Spleen (tissue), 11 donors: ENCODE data around the gene BCL11B. TPM values are rescaled to one million over a fixed set of nuclear protein-coding genes. Genes with fewer than 3 reads are reported as not detected.

Source experiments
- DNase-seq: peaks from one replicate; pipeline ENCODE4 v3.0.0-alpha.2; 2020
- H3K27ac ChIP-seq, 8 donors: fragments of 200-600 bp; sonication (generic) in 7 of 8; 1 replicate in 4 of 8; 2 replicates in 4 of 8; pipeline versions ENCODE4 v1.5.0 to v1.8.0; 2016 to 2021; ENCODE audit warnings: inconsistent platforms in 4 of 8, mild to moderate bottlenecking in 4 of 8, moderate library complexity in 1 of 8
- H3K27me3 ChIP-seq, 7 donors: fragments of 200-600 bp; sonication (generic) in 6 of 7; replicated peaks in 1 of 7; 1 replicate in 4 of 7; 2 replicates in 3 of 7; pipeline versions ENCODE4 v1.5.0 to v1.8.0; 2016 to 2021; ENCODE audit warnings: inconsistent platforms in 3 of 7, mild to moderate bottlenecking in 1 of 7
- H3K36me3 ChIP-seq, 6 donors: fragments of 200-600 bp; sonication (generic) in 5 of 6; 1 replicate in 4 of 6; 2 replicates in 2 of 6; pipeline versions ENCODE4 v1.5.0 to v1.8.0; 2016 to 2021; ENCODE audit warnings: inconsistent platforms in 2 of 6
- H3K4me1 ChIP-seq, 6 donors: fragments of 200-600 bp; sonication (generic) in 5 of 6; 1 replicate in 3 of 6; 2 replicates in 3 of 6; pipeline versions ENCODE4 v1.5.0 to v1.8.0; 2016 to 2021; ENCODE audit warnings: inconsistent platforms in 3 of 6
- H3K4me3 ChIP-seq, 8 donors: fragments of 200-600 bp; sonication (generic) in 7 of 8; 1 replicate in 4 of 8; 2 replicates in 4 of 8; pipeline versions ENCODE4 v1.5.0 to v1.8.0; 2016 to 2021; ENCODE audit warnings: inconsistent platforms in 4 of 8, mild to moderate bottlenecking in 4 of 8, moderate library complexity in 2 of 8
- H3K9me3 ChIP-seq, 8 donors: fragments of 200-600 bp; sonication (generic) in 7 of 8; 1 replicate in 4 of 8; 2 replicates in 4 of 8; pipeline versions ENCODE4 v1.5.0 to v1.8.0; 2016 to 2021; ENCODE audit warnings: inconsistent platforms in 4 of 8
- CTCF ChIP-seq, 11 experiments: fragments of 200-600 bp in 7 of 11; fragments of 450-650 bp in 4 of 11; sonication (generic) in 4 of 11; IDR thresholded peaks in 8 of 11; conservative IDR thresholded peaks in 3 of 11; 1 replicate in 7 of 11; 2 replicates in 4 of 11; pipeline versions ENCODE4 v1.4.0 to v1.8.0; 2016 to 2021; ENCODE audit warnings: antibody characterized with exemption in 11 of 11, inconsistent platforms in 4 of 11, mild to moderate bottlenecking in 1 of 11
- POLR2A ChIP-seq, 3 donors: fragments of 450-650 bp; IDR thresholded peaks; one replicate each; pipeline ENCODE4 v1.5.1; 2017; ENCODE audit warnings: antibody characterized with exemption in 3 of 3, mild to moderate bottlenecking in 1 of 3
- POLR2AphosphoS5 ChIP-seq, 3 donors: sonication (generic); formaldehyde crosslinking; IDR thresholded peaks; one replicate each; pipeline ENCODE4 v1.5.1; 2017; ENCODE audit warnings: antibody characterized with exemption in 3 of 3
- WGBS, 5 donors: extraction: QIAGEN DNeasy Blood & Tissue Kit in 3 of 5; methylation state at CpG; one replicate each; pipeline versions ENCODE4 v1.1.5 to v1.1.7; 2013 to 2018; 5-methylcytosine and 5-hydroxymethylcytosine counted together
- intact Hi-C: fragments of 100-400 bp; cut with DNase I; formaldehyde crosslinking; loops from one replicate; pipeline ENCODE4 v1.15.0; 2023; ENCODE audit warnings: low total_unique reads
- polyA plus RNA-seq, 3 donors: library from polyadenylated mRNA; stranded (reverse); fragments of 200-250 nt; gene quantifications; one replicate each; pipeline ENCODE4 v1.2.1, GENCODE V29; 2013
- total RNA-seq, 7 donors: library from RNA; depleted of rRNA in 3 of 7; stranded (reverse); fragments of >200 nt in 3 of 7; fragmentation: NEBNext Ultra II Directional in 4 of 7; extraction: Animal tissue kit (Norgen Biotek cat#: 25700) in 4 of 7; gene quantifications; one replicate each; pipeline versions ENCODE4 v1.1.0 to v1.2.1, GENCODE V29; 2016 to 2021
- donor health status: healthy with polysubstance abuse.
- donor health status: DM: no; HTN: no; CAD: no; lungs with moderate emphysema.
- donor health status: DM: no; HTN: no; CAD: no.
- donor health status: Bipolar disorder and iron deficiency.
- donor health status: healthy.
- donor health status: DM: no; HTN: no; CAD: no.
- donor health status: DM: yes; HTN: yes; CAD: no.

The BCL11B gene
- total and polyA plus RNA-seq, 10 donors, result 0.74 to 21.1 (median 11.4) TPM

DNA sequence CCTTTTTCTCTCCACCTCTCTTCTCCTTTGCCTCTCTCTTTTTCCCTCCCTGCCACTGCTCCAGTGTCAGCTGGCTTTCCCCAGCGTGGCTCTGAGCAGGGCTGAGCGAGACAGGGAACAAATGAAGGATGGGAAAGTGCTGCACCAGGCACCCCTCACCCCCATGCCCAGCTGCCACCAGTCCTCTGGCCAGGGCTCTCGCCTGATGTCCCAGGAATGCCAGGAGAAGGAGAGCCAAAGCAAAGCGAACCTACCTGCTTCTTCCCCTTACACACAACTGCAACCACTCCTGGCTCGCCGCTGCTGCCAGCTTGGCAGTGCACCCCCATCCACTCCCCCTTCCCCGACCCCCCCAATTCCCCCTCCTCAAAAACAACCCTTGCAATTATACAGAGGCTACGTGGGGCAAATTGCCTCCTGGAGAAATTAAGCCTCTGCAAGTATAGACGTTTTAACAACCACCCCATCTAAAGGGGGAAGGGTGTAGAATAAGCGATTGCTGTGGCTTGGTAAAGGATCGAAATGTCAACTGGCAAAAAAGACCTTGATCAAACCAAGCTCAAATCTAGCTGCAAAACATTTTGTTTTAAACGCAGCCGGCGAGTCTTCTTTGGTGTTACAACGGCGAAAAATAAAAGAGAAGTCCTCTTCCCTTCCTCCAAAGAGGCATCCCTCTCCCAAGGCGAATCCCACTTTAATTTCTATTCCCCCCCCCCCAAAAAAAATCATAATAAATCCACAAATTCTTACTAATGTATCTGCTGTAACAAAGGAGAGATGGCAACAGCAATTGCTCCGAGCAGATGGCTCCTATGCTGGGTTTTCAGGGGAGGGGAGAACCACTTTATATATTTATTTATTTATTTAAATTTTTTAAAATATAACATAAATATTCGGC lies 2.9 kb downstream of the BCL11B start:
- H3K27me3 ChIP-seq, result peaks cover 5 to 100% (median 88%) of the 10 kb centered on the region in 7 donors

GRCh38 chr14:99267837-99268781 lies 3.9 kb downstream of the BCL11B start:
- 23 to 29% (median 27%) methylated on average over 16 of the region's 16 CpGs for WGBS, 5 donors
- Histone ChIP-seq H3K36me3 (no peaks in the 10 kb centered on the region), H3K4me1 (peaks cover 8 to 76% (median 41%) of the 10 kb centered on the region in 6 donors), H3K27me3 (peaks cover 2 to 100% (median 85%) of the 10 kb centered on the region in 7 donors), H3K27ac (peak overlapping the region; percentile 13 to 93 (median 78)), H3K4me3 (peak overlapping the region in 7 of 8 donors; percentile 5 to 75 (median 44)), H3K9me3 (no peaks in the 10 kb centered on the region)
- DNase-seq, result no peak
- TF ChIP-seq POLR2A (IDR thresholded peaks at IDR 0.05) (no peak), POLR2AphosphoS5 (IDR thresholded peaks at IDR 0.05) (no peak), CTCF (IDR thresholded peaks at IDR 0.05 in 8 of 11, conservative IDR thresholded peaks at IDR 0.05 in 3 of 11) (no peak)
- intact Hi-C loops, result no loop called here

More for the DNA sequence above, 2.9 kb downstream of the BCL11B start:
- H3K36me3 ChIP-seq, result no peaks in the 10 kb centered on the region
- intact Hi-C loops, result no loop called here
- no peak for DNase-seq
- peak overlapping the region; percentile 37 to 75 (median 44) for H3K4me3 ChIP-seq
- WGBS, 5 donors, result 4 to 12% (median 9%) methylated on average over 19 of the region's 19 CpGs
- TF ChIP-seq POLR2A (IDR thresholded peaks at IDR 0.05), result no peak
- TF ChIP-seq POLR2AphosphoS5 (IDR thresholded peaks at IDR 0.05), result peak in 1 of 3 donors; percentile 12
- TF ChIP-seq CTCF (IDR thresholded peaks at IDR 0.05 in 8 of 11, conservative IDR thresholded peaks at IDR 0.05 in 3 of 11), result no peak
- no peaks in the 10 kb centered on the region for H3K9me3 ChIP-seq
- peak overlapping the region in 7 of 8 donors; percentile 70 to 93 (median 80) for H3K27ac ChIP-seq
- H3K4me1 ChIP-seq, result peaks cover 14 to 76% (median 51%) of the 10 kb centered on the region in 6 donors

GRCh38 chr14:99267381-99267780 lies 4.6 kb downstream of the BCL11B start:
- Histone ChIP-seq H3K27me3 (peaks cover 0 to 100% (median 80%) of the 10 kb centered on the region in 7 donors), H3K4me3 (peak overlapping the region in 5 of 8 donors; percentile 13 to 75 (median 50)), H3K9me3 (no peaks in the 10 kb centered on the region), H3K36me3 (no peaks in the 10 kb centered on the region), H3K4me1 (peaks cover 6 to 76% (median 34%) of the 10 kb centered on the region in 6 donors), H3K27ac (peak overlapping the region in 7 of 8 donors; percentile 20 to 93 (median 84))
- intact Hi-C loops, result no loop called here
- 29 to 54% (median 40%) methylated on average over 4 of the region's 4 CpGs for WGBS, 5 donors
- DNase-seq, result no peak
- TF ChIP-seq POLR2AphosphoS5 (IDR thresholded peaks at IDR 0.05) (no peak), CTCF (IDR thresholded peaks at IDR 0.05 in 8 of 11, conservative IDR thresholded peaks at IDR 0.05 in 3 of 11) (no peak), POLR2A (IDR thresholded peaks at IDR 0.05) (no peak)
